Gastrocnemius medialis (tissue), 4 donors: ENCODE results near the gene FBXW4.

Experiments
- POLR2A ChIP-seq, 2 donors: fragments of 450-650 bp; IDR thresholded peaks; one replicate each; pipeline ENCODE4 v1.6.1; 2017; ENCODE audit warnings: antibody characterized with exemption in 2 of 2, mild to moderate bottlenecking in 2 of 2, moderate library complexity in 2 of 2
- TF ChIP-seq, protein P1 (sequence below), 5 experiments: fragments of 450-650 bp in 3 of 5; fragments of 200-600 bp in 2 of 5; sonication (generic) in 2 of 5; IDR thresholded peaks in 4 of 5; conservative IDR thresholded peaks in 1 of 5; 1 replicate in 4 of 5; 2 replicates in 1 of 5; pipeline ENCODE4 v1.5.1; 2016 to 2019; ENCODE audit warnings: antibody characterized with exemption in 5 of 5, mild to moderate bottlenecking in 3 of 5, moderate library complexity in 3 of 5

- TF ChIP-seq, protein P1, sequence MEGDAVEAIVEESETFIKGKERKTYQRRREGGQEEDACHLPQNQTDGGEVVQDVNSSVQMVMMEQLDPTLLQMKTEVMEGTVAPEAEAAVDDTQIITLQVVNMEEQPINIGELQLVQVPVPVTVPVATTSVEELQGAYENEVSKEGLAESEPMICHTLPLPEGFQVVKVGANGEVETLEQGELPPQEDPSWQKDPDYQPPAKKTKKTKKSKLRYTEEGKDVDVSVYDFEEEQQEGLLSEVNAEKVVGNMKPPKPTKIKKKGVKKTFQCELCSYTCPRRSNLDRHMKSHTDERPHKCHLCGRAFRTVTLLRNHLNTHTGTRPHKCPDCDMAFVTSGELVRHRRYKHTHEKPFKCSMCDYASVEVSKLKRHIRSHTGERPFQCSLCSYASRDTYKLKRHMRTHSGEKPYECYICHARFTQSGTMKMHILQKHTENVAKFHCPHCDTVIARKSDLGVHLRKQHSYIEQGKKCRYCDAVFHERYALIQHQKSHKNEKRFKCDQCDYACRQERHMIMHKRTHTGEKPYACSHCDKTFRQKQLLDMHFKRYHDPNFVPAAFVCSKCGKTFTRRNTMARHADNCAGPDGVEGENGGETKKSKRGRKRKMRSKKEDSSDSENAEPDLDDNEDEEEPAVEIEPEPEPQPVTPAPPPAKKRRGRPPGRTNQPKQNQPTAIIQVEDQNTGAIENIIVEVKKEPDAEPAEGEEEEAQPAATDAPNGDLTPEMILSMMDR (IDR thresholded peaks at IDR 0.05 in 4 of 5, conservative IDR thresholded peaks at IDR 0.05 in 1 of 5) = no peak
- TF ChIP-seq POLR2A (IDR thresholded peaks at IDR 0.05) = no peak
These were observed 125.7 kb downstream of the FBXW4 start for GRCh38 chr10:101569323-101569621.
